Caco-2 (cell line): Measurements from ENCODE around the gene ZNF830. TPM values are rescaled to one million over a fixed set of nuclear protein-coding genes. Genes with fewer than 3 reads are reported as not detected.

Experiments
- BruUV-seq: library from RNA; stranded (reverse); fragments of 400-500 nt; replicated peaks from 2 replicates; lab custom pipeline; 2021; lab: Mats Ljungman, UMichigan
- CTCF ChIA-PET: fragments of 300-600 bp; sonication (Branson Sonifier 250); formaldehyde crosslinking; loops from one replicate; lab custom pipeline; 2022; ENCODE audit warnings: antibody characterized with exemption; lab: Charles Lee
- POLR2A ChIA-PET: fragments of 300-600 bp; sonication (Branson Sonifier 250); formaldehyde crosslinking; loops from one replicate; lab custom pipeline; 2022; ENCODE audit warnings: antibody characterized with exemption; lab: Charles Lee
- DNase-seq, 2 experiments: peaks; one replicate each; pipeline versions ENCODE4 v3.0.0 to v3.0.0-alpha.2; 2020 to 2022
- H3K27me3 ChIP-seq: replicated peaks from 2 replicates; pipeline ENCODE4 v1.6.0; 2011; ENCODE audit warnings: low read length; ENCODE audit not compliant: control insufficient read depth, insufficient read depth
- H3K36me3 ChIP-seq: 2 replicates; pipeline ENCODE4 v1.5.1; 2011; ENCODE audit warnings: low read length; ENCODE audit not compliant: control insufficient read depth, insufficient read depth
- H3K4me1 ChIP-seq: fragments of 250-450 bp; sonication (Bioruptor Pico); 2 replicates; pipeline ENCODE4 v1.5.1; 2020; ENCODE audit warnings: mild to moderate bottlenecking
- H3K4me3 ChIP-seq: 2 replicates; pipeline ENCODE4 v1.5.1; 2011; ENCODE audit warnings: low read depth, mild to moderate bottlenecking, control low read depth, low read length
- H3K9me3 ChIP-seq: fragments of 250-450 bp; sonication (Bioruptor Pico); 2 replicates; pipeline ENCODE4 v1.5.1; 2020; ENCODE audit warnings: mild to moderate bottlenecking, moderate library complexity
- H3K27ac Mint-ChIP-seq: one replicate; pipeline ENCODE4 v1.8.0; 2022; ENCODE audit warnings: mixed read lengths; ENCODE audit not compliant: unreplicated experiment
- H3K27me3 Mint-ChIP-seq: one replicate; pipeline ENCODE4 v1.8.0; 2022; ENCODE audit warnings: mixed read lengths; ENCODE audit not compliant: insufficient read depth, unreplicated experiment
- H3K36me3 Mint-ChIP-seq: one replicate; pipeline ENCODE4 v1.8.0; 2022; ENCODE audit warnings: mild to moderate bottlenecking, mixed read lengths; ENCODE audit not compliant: insufficient read depth, unreplicated experiment
- H3K4me1 Mint-ChIP-seq: one replicate; pipeline ENCODE4 v1.8.0; 2022; ENCODE audit warnings: low read depth, mixed read lengths; ENCODE audit not compliant: unreplicated experiment
- H3K4me3 Mint-ChIP-seq: one replicate; pipeline ENCODE4 v1.8.0; 2022; ENCODE audit warnings: mild to moderate bottlenecking, moderate library complexity, mixed read lengths; ENCODE audit not compliant: unreplicated experiment
- H3K9me3 Mint-ChIP-seq: one replicate; pipeline ENCODE4 v1.8.0; 2022; ENCODE audit warnings: mixed read lengths; ENCODE audit not compliant: unreplicated experiment
- intact Hi-C: fragments of 100-400 bp; cut with micrococcal nuclease; formaldehyde crosslinking; loops from one replicate; pipeline ENCODE4 v1.10.0; 2022; ENCODE audit not compliant: unreplicated experiment
- total RNA-seq: library from RNA; stranded (reverse); gene quantifications from 2 replicates; pipeline ENCODE4 v1.2.3, GENCODE V29; 2022
- TF ChIP-seq, protein P1 (sequence below), 2 experiments: fragments of 200-600 bp in 1 of 2; IDR thresholded peaks; 1 replicate in 1 of 2; 2 replicates in 1 of 2; pipeline versions ENCODE4 v1.5.1 to v1.8.0; 2011 to 2022; ENCODE audit warnings: antibody characterized with exemption in 1 of 2, control low read depth in 1 of 2, inconsistent platforms in 1 of 2, low read depth in 1 of 2, low read length in 1 of 2, mild to moderate bottlenecking in 1 of 2, moderate library complexity in 1 of 2; ENCODE audit not compliant: insufficient read depth in 1 of 2, severe bottlenecking in 1 of 2, unreplicated experiment in 1 of 2

ZNF830 gene
- total RNA-seq, 1 experiment from 2014 or later: 25.0 TPM

GRCh38 chr17:34989473-34989872, 28.1 kb downstream of the ZNF830 start:
- ChIA-PET POLR2A (no interaction called here), CTCF (interaction anchor here (0.6 kb wide), 1 partner anchor 1092 kb away, joined by 3 read pairs; no protein-coding TSS in a partner anchor)
- peaks cover 2% of the 10 kb centered on the region for H3K36me3 ChIP-seq
- intact Hi-C loops: no loop called here
- Mint-ChIP-seq H3K4me3 (no peak overlapping the region), H3K9me3 (no peaks in the 10 kb centered on the region), H3K27ac (no peak overlapping the region), H3K4me1 (peaks cover 7% of the 10 kb centered on the region), H3K36me3 (peaks cover 18% of the 10 kb centered on the region), H3K27me3 (no peaks in the 10 kb centered on the region)
- H3K27me3 ChIP-seq: no peaks in the 10 kb centered on the region
- TF ChIP-seq, protein P1, sequence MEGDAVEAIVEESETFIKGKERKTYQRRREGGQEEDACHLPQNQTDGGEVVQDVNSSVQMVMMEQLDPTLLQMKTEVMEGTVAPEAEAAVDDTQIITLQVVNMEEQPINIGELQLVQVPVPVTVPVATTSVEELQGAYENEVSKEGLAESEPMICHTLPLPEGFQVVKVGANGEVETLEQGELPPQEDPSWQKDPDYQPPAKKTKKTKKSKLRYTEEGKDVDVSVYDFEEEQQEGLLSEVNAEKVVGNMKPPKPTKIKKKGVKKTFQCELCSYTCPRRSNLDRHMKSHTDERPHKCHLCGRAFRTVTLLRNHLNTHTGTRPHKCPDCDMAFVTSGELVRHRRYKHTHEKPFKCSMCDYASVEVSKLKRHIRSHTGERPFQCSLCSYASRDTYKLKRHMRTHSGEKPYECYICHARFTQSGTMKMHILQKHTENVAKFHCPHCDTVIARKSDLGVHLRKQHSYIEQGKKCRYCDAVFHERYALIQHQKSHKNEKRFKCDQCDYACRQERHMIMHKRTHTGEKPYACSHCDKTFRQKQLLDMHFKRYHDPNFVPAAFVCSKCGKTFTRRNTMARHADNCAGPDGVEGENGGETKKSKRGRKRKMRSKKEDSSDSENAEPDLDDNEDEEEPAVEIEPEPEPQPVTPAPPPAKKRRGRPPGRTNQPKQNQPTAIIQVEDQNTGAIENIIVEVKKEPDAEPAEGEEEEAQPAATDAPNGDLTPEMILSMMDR (IDR thresholded peaks at IDR 0.05; ENCODE audit: insufficient read depth in 1 of 2, low read depth in 1 of 2, low read length in 1 of 2, severe bottlenecking in 1 of 2, unreplicated experiment in 1 of 2): no peak
- BruUV-seq: no TSS peak
- DNase-seq: no peak
- H3K4me1 ChIP-seq: no peaks in the 10 kb centered on the region
- no peaks in the 10 kb centered on the region for H3K9me3 ChIP-seq
- no peak overlapping the region for H3K4me3 ChIP-seq

GRCh38 chr17:34990921-34991365, 29.6 kb downstream of the ZNF830 start:
- Histone ChIP-seq H3K27me3 (no peaks in the 10 kb centered on the region), H3K4me3 (no peak overlapping the region), H3K9me3 (no peaks in the 10 kb centered on the region), H3K36me3 (peaks cover 2% of the 10 kb centered on the region), H3K4me1 (no peaks in the 10 kb centered on the region)
- Mint-ChIP-seq H3K27ac (no peak overlapping the region), H3K4me3 (no peak overlapping the region), H3K27me3 (no peaks in the 10 kb centered on the region), H3K36me3 (peaks cover 18% of the 10 kb centered on the region), H3K9me3 (no peaks in the 10 kb centered on the region), H3K4me1 (peaks cover 7% of the 10 kb centered on the region)
- DNase-seq: no peak
- TF ChIP-seq, protein P1 (IDR thresholded peaks at IDR 0.05; ENCODE audit: insufficient read depth in 1 of 2, low read depth in 1 of 2, low read length in 1 of 2, severe bottlenecking in 1 of 2, unreplicated experiment in 1 of 2): no peak
- ChIA-PET POLR2A (interaction anchor here (1.5 kb wide), 1 partner anchor 10 kb away, joined by 5 read pairs; no protein-coding TSS in a partner anchor), CTCF (no interaction called here)
- BruUV-seq: no TSS peak
- intact Hi-C loops: loop anchor here (10.0 kb wide), 1 partner anchor 544 kb away; the partner anchor contains the start of gene SLFN12L

GRCh38 chr17:34991606-34992005, 30.3 kb downstream of the ZNF830 start:
- Mint-ChIP-seq H3K27me3 (no peaks in the 10 kb centered on the region), H3K9me3 (no peaks in the 10 kb centered on the region), H3K36me3 (peaks cover 13% of the 10 kb centered on the region), H3K27ac (no peak overlapping the region), H3K4me1 (peaks cover 7% of the 10 kb centered on the region), H3K4me3 (no peak overlapping the region)
- Histone ChIP-seq H3K27me3 (no peaks in the 10 kb centered on the region), H3K4me3 (no peak overlapping the region), H3K36me3 (peaks cover 2% of the 10 kb centered on the region), H3K4me1 (no peaks in the 10 kb centered on the region), H3K9me3 (no peaks in the 10 kb centered on the region)
- ChIA-PET POLR2A (interaction anchor here (1.5 kb wide), 1 partner anchor 11 kb away, joined by 5 read pairs; no protein-coding TSS in a partner anchor), CTCF (no interaction called here)
- DNase-seq: no peak
- TF ChIP-seq, protein P1 (IDR thresholded peaks at IDR 0.05; ENCODE audit: insufficient read depth in 1 of 2, low read depth in 1 of 2, low read length in 1 of 2, severe bottlenecking in 1 of 2, unreplicated experiment in 1 of 2): no peak
- no TSS peak for BruUV-seq
- intact Hi-C loops: loop anchor here (10.0 kb wide), 1 partner anchor 543 kb away; the partner anchor contains the start of gene SLFN12L
